ENCODE data around the gene HDAC9. TPM values are rescaled to one million over a fixed set of nuclear protein-coding genes. Genes with fewer than 3 reads are reported as not detected.

The HDAC9 gene
- polyA plus RNA-seq, 2 of the 4 experiments (the other 2 are of a cell fraction): 0.05 to 0.26 TPM

DNA sequence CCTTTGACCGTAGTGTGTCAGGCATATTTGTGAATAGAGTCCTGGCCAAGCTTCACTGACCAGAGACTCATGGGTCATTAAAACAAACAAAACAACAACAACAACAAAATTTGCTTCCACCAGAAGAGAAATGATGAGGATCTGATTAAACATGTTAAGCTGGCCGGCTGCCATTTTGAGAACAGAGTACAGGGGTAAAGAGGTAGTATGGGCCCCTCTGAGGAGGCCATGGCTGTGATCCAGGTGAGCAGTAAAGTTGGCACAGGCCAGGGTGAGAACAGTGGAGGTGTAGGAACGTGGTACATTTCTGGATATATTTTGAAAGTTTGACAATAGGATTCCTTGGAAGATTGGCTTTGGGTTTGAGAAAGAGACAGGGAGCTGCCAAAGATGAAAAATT lies 369.4 kb downstream of the HDAC9 start:
- H3K4me3 ChIP-seq: no peak overlapping the region
- 28% methylated on average over 3 of the region's 3 CpGs for WGBS (ENCODE audit: missing lambda C conversion rate)
- TF ChIP-seq CHD2 (IDR thresholded peaks at IDR 0.05; ENCODE audit: low read length, partially characterized antibody) (no peak), SMC3 (IDR thresholded peaks at IDR 0.05) (no peak)
- H3K4me1 ChIP-seq: no peaks in the 10 kb centered on the region
- FAIRE-seq: no peak
- CTCF ChIA-PET: no interaction called here
- 0 out of 3 replicates have a peak, but pooled peaks cover 2% of the 10 kb centered on the region for H3K9me3 ChIP-seq
- no peak for DNase-seq (ENCODE audit: low read depth in 1 of 2, low spot score in 1 of 2)
- POLR2A ChIA-PET: no interaction called here
- H3K4me2 ChIP-seq: no peak overlapping the region
- ATAC-seq: no peak
- no peak overlapping the region for H3K27ac ChIP-seq

DNA sequence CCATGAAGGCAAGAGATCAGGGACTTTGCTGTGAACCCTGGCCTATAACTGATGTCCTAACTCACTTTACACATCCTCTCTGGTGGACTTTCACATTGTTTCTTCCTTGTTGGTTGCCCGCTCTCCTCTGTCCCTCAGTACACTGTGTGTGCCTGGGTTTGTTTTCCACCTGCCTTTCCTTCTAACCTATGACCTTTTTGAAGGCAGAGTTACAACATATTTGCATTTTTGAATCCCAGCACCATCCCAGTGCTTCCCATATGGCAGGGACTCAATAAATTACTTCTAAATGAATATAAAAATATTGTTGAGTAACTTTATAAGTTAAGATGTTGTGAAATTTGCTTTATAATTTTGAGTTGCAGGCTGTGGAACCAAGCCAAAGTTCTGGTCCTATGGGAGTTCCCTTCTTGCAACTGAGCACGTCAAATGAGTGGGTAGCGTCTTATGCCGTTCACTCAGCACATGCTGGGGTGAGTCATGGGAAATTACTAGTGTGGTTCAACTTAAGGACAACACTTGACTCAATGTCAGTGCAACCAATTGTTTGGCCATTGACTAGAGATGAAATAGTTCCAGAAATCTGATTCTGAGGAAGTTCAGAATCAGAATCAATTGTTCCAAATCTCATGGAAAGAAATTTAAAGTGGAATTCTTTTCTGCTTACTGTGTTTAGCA lies 370.9 kb downstream of the HDAC9 start:
- 0 out of 3 replicates have a peak, but pooled peaks cover 2% of the 10 kb centered on the region for H3K9me3 ChIP-seq
- WGBS (ENCODE audit: missing lambda C conversion rate): 20% methylated on average over 4 of the region's 4 CpGs
- FAIRE-seq: no peak
- H3K4me1 ChIP-seq: no peaks in the 10 kb centered on the region
- DNase-seq (ENCODE audit: low read depth in 1 of 2, low spot score in 1 of 2): peak; percentile 4 to 60
- no peak overlapping the region for H3K4me3 ChIP-seq
- ChIA-PET POLR2A (no interaction called here), CTCF (no interaction called here)
- H3K27ac ChIP-seq: no peak overlapping the region
- peak; percentile 41 to 76; a peak in 2 of 6 replicates for ATAC-seq
- TF ChIP-seq FOSL2 (IDR thresholded peaks at IDR 0.05) (no peak), FOSL2 (CRISPR knock-in tag; IDR thresholded peaks at IDR 0.05) (peak; percentile 30; the same call in 1 of the 2 replicates), PHF8 (IDR thresholded peaks at IDR 0.05; ENCODE audit: borderline replicate concordance, low read depth) (no peak), NR3C1 (IDR thresholded peaks at IDR 0.05) (no peak)
- no peak overlapping the region for H3K4me2 ChIP-seq

DNA sequence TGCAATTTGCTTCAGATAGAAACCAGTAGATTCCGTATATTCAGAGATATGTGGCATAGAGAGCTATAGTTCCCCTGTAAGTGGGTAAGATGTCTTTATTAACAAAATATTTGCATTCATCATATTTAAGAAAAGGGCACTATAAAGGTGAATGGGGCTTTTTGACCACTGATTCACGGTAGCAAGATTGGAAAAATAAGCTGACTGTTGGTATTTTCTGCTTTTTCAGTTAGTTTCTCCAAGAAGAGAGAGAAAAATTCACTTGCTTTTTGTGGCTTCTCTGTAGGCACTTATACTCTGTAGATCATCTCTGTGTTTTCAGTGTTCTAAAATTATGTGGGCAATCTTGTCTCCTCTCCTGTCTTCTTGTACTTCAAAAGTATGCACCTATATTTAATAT lies 376.8 kb downstream of the HDAC9 start:
- ChIA-PET POLR2A (no interaction called here), CTCF (no interaction called here)
- Histone ChIP-seq H3K4me1 (no peaks in the 10 kb centered on the region), H3K4me2 (no peak overlapping the region), H3K27ac (no peak overlapping the region), H3K9me3 (0 out of 3 replicates have a peak, but pooled peaks cover 2% of the 10 kb centered on the region), H3K4me3 (no peak overlapping the region)
- TF ChIP-seq MAFK (IDR thresholded peaks at IDR 0.05; ENCODE audit: partially characterized antibody): peak; percentile 35
- TF ChIP-seq, protein P1, sequence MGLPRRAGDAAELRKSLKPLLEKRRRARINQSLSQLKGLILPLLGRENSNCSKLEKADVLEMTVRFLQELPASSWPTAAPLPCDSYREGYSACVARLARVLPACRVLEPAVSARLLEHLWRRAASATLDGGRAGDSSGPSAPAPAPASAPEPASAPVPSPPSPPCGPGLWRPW (IDR thresholded peaks at IDR 0.05): no peak
- DNase-seq (ENCODE audit: low read depth in 1 of 2, low spot score in 1 of 2) (no peak), FAIRE-seq (no peak), ATAC-seq (no peak)
- WGBS (ENCODE audit: missing lambda C conversion rate): 20% methylated on average over 2 of the region's 2 CpGs

DNA sequence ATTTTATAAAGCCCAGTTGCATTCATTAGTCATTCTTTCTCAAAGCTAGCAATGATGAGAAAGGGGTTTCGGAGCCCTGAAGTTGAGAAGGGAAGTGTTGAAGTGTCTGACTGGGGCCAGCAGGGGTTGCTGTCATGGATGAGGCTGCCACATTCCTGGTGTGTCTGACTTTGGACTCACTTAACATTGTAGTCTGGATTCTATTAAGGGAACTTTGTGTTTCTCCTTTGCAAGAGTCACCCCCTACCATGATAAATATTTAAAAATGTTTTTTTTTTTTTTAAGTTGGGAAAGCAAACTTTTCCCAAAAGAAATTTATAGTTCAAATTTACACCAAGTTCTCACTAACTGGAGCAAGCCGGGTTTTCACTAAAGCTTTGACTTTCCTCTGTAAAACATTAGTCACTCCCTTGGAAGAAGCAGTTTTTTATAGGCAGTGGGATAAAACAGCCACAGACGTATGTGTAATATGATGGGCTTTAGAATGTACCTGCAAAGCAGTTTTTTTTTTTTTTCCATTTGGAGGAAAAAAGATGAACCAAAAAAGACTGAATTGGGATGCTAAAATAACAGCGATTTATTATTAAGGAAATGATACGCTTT lies 378.3 kb downstream of the HDAC9 start:
- H3K9me3 ChIP-seq: 0 out of 3 replicates have a peak, but pooled peaks cover 2% of the 10 kb centered on the region
- no peak overlapping the region for H3K4me3 ChIP-seq
- ATAC-seq (0 out of 6 replicates have a peak, but pooled peaks of 1 of the 2 experiments have one; percentile 43), DNase-seq (ENCODE audit: low read depth in 1 of 2, low spot score in 1 of 2) (no peak), FAIRE-seq (no peak)
- CTCF ChIA-PET: no interaction called here
- WGBS (ENCODE audit: missing lambda C conversion rate): 65% methylated on average over 5 of the region's 5 CpGs
- POLR2A ChIA-PET: no interaction called here
- no peak overlapping the region for H3K27ac ChIP-seq
- H3K4me1 ChIP-seq: no peaks in the 10 kb centered on the region
- H3K4me2 ChIP-seq: no peak overlapping the region
- TF ChIP-seq FOXS1 (CRISPR knock-in tag; IDR thresholded peaks at IDR 0.05): no peak
- no peak for TF ChIP-seq CBX2 (IDR thresholded peaks at IDR 0.05; ENCODE audit: borderline replicate concordance, low read depth)
- no peak for TF ChIP-seq RCOR1 (IDR thresholded peaks at IDR 0.05; ENCODE audit: low read depth, low read length)
- no peak for TF ChIP-seq EHMT2 (IDR thresholded peaks at IDR 0.05; ENCODE audit: low read depth)
- no peak for TF ChIP-seq HEYL (CRISPR knock-in tag; IDR thresholded peaks at IDR 0.05)
- no peak for TF ChIP-seq RAD21 (conservative IDR thresholded peaks at IDR 0.05 in 1 of 2, IDR thresholded peaks at IDR 0.05 in 1 of 2)
- no peak for TF ChIP-seq RNF2 (IDR thresholded peaks at IDR 0.05; ENCODE audit: borderline replicate concordance, low read depth)
- TF ChIP-seq NFE2L2 (conservative IDR thresholded peaks at IDR 0.05; ENCODE audit: low read length): no peak
- TF ChIP-seq ZNF302 (CRISPR knock-in tag; IDR thresholded peaks at IDR 0.05): no peak

DNA sequence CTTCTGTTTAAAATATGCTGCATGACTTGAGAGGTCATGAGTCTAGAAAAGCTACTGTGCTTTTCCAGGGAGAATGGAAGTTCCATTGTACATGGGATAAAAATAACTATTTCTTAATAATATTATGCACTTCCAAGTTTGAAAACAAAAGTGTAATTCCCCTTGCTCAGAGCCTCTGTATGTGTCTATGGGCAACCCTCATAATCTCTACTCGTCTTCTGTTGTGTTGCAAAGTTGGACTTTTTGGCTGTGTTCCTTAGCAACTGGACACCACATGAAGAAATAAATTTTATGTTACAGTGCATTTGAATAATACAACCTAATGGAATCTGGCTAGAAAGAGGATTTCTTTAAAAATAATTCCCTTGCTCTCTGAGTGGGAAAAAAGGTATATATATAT lies 379.3 kb downstream of the HDAC9 start:
- FAIRE-seq (no peak), DNase-seq (ENCODE audit: low read depth in 1 of 2, low spot score in 1 of 2) (no peak), ATAC-seq (no peak)
- ChIA-PET POLR2A (no interaction called here), CTCF (no interaction called here)
- no peak overlapping the region for H3K4me3 ChIP-seq
- WGBS (ENCODE audit: missing lambda C conversion rate): 32% methylated on average over 1 of the region's 1 CpG
- no peaks in the 10 kb centered on the region for H3K4me1 ChIP-seq
- no peak overlapping the region for H3K4me2 ChIP-seq
- H3K9me3 ChIP-seq: no peaks in the 10 kb centered on the region
- no peak overlapping the region for H3K27ac ChIP-seq
- TF ChIP-seq POLR2AphosphoS2 (conservative IDR thresholded peaks at IDR 0.05; ENCODE audit: low read length) (no peak), MAZ (IDR thresholded peaks at IDR 0.05; ENCODE audit: borderline replicate concordance, low read depth, low read length) (no peak), HOXB13 (CRISPR knock-in tag; IDR thresholded peaks at IDR 0.05; ENCODE audit: low read depth) (no peak), SREBF2 (IDR thresholded peaks at IDR 0.05) (no peak), EHMT2 (IDR thresholded peaks at IDR 0.05; ENCODE audit: low read depth) (no peak), KDM1A (IDR thresholded peaks at IDR 0.05; ENCODE audit: low read depth) (no peak), JUN (IDR thresholded peaks at IDR 0.05) (no peak)
- TF ChIP-seq, protein P1 (IDR thresholded peaks at IDR 0.05): no peak
- TF ChIP-seq, protein P2, sequence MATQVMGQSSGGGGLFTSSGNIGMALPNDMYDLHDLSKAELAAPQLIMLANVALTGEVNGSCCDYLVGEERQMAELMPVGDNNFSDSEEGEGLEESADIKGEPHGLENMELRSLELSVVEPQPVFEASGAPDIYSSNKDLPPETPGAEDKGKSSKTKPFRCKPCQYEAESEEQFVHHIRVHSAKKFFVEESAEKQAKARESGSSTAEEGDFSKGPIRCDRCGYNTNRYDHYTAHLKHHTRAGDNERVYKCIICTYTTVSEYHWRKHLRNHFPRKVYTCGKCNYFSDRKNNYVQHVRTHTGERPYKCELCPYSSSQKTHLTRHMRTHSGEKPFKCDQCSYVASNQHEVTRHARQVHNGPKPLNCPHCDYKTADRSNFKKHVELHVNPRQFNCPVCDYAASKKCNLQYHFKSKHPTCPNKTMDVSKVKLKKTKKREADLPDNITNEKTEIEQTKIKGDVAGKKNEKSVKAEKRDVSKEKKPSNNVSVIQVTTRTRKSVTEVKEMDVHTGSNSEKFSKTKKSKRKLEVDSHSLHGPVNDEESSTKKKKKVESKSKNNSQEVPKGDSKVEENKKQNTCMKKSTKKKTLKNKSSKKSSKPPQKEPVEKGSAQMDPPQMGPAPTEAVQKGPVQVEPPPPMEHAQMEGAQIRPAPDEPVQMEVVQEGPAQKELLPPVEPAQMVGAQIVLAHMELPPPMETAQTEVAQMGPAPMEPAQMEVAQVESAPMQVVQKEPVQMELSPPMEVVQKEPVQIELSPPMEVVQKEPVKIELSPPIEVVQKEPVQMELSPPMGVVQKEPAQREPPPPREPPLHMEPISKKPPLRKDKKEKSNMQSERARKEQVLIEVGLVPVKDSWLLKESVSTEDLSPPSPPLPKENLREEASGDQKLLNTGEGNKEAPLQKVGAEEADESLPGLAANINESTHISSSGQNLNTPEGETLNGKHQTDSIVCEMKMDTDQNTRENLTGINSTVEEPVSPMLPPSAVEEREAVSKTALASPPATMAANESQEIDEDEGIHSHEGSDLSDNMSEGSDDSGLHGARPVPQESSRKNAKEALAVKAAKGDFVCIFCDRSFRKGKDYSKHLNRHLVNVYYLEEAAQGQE (IDR thresholded peaks at IDR 0.05): no peak
